ENCODE results near the gene SSU72.
"Not testable (repeated sequence)": the region's sequence is repeated elsewhere in the genome, so short reads cannot be mapped to it uniquely, and the experiment has no call there.

Gene SSU72

DNA sequence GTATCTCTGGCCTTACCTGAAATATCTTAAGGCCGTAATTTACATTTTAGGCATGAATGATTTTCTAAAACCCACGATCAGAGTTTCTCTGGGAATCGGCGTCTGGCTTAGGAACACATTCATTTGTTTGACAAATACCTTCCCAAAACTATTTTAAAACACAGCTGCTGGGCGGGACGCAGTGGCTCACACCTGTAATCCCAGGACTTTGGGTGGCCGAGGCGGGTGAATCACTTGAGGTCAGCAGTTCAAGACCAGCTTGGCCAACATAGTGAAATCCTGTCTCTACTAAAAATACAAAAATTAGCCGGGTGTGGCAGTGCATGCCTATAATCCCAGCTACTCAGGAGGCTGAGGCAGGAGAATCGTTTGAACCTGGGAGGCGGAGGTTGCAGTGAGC, 17.7 kb downstream of the SSU72 start:
- not testable (repeated sequence) for DNase-seq

DNA sequence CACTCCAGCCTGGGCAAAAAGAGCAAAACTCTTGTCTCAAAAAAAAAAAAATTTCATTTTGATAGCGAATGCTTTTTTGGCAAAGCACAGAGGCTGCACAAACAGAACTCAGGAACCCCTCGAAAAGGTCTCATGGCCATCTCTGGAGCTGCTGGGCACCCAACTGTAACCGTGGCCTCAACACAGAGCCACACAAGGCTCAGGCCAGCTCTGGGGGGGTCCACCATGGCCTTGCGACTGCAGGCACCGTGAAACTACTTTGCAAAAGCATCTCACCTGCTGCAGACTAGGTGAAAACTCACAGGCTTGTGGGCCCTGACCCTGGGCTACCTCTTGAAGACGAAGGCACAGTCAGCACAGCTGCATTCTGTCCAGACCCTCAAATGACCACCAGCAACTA, 18.2 kb downstream of the SSU72 start:
- DNase-seq, result no peak

DNA sequence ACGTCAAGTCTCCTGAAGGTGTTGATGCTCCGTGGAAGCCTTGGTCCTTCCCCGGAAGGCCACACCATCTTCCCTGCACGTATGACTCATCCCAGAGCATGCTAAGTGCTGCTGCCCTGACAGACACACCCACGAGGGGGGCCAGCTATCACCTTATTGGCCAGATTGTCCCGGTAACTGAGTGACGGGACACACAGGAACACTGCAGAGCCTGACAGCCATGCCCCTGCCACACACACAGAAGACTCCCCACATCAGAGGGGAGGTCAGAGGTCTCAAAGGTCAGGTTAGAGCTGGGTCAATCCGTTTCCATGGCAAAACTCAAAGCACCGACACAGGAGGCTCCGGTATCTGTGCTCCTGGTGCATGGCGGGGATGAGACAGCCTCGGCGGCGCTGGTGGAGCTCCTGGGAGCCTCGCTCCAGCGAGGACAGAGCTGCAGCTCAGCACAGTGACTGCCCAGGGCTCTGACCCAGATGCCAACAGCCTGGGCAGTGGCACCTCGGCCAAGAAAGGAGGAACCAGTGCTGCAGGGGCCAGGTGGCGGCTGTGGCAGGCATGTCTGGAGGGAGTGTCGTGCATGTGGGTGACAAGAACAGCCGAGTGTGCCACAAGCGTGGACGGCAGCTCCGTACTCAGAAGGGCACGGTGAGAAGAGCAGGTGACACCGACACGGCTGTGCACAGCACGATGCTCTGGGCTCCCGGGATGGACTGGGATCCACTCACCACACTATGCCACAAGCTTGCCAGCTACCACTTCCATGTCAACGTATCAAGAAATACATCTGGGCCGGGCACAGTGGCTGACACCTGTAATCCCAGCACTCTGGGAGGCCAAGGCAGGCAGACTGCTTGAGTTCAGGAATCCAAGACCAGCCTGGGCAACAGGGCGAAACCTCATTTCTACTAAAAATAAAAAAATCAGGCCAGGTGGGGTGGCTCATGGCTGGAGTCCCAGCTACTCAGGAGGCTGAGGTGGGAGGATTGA, 19.4 kb downstream of the SSU72 start:
- no peak for DNase-seq

DNA sequence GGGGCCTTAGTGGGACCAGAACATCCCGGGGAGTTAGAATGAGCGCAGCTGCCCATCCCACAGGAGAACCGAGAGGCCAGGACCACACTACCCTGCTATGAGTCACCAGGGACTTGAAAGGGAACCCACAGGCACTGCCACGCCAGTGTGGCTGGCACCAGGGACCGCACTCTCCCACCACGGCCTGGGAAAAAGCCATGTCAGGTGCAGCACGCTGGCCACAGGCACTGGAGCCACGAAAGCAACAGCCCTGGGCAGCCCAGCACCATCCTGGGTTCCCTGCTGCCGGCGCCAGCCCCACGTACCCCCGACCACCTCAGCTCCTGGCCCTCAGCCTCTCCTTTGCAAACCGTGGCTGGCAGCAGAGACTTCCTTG, 20.1 kb downstream of the SSU72 start:
- DNase-seq, result no peak

DNA sequence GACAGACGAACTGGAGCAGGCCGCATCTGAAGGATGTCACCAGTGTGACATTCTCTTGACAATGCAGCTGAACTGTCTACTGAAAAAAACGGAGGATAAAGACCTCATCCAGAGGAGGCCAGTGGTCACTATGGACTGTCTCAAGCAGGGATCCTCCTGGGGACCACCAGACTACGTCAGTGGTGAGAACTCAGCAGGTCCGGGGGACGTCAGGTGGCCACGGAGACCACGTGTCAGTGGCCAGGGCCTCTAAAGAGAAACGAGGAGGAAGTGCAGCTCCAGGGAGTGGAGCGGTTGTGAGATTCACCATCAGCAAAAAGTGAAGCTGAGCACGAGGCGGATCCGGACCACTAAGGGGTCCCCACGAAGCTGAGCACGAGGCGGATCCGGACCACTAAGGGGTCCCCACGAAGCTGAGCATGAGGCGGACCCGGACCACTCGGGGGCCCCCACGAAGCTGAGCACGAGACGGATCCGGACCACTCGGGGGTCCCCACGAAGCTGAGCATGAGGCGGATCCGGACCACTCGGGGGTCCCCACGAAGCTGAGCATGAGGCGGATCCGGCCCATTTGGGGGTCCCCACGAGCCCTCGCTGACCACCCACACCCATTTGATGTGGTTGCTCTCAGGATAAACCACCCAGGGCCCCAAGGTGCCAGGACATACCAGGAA, 20.7 kb downstream of the SSU72 start:
- no peak for DNase-seq

DNA sequence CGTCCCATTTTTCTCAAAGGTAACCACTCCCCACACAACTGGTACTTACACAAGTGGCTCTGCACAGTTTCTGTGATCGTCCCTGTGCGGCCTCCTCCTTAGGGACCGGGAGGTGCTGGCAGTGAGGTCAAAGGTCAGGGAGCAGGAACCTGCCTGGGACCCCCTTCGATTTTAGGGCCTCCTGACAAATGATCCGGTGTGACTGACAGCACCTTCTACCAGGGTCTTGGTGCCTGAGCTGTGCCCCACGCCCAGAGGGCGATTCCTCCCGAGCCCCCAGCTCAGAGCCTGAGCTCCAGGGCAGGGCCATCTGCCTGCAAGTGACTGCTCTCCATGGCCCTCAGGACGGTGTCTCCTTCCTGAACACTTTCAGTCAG, 22.4 kb downstream of the SSU72 start:
- no peak for DNase-seq

DNA sequence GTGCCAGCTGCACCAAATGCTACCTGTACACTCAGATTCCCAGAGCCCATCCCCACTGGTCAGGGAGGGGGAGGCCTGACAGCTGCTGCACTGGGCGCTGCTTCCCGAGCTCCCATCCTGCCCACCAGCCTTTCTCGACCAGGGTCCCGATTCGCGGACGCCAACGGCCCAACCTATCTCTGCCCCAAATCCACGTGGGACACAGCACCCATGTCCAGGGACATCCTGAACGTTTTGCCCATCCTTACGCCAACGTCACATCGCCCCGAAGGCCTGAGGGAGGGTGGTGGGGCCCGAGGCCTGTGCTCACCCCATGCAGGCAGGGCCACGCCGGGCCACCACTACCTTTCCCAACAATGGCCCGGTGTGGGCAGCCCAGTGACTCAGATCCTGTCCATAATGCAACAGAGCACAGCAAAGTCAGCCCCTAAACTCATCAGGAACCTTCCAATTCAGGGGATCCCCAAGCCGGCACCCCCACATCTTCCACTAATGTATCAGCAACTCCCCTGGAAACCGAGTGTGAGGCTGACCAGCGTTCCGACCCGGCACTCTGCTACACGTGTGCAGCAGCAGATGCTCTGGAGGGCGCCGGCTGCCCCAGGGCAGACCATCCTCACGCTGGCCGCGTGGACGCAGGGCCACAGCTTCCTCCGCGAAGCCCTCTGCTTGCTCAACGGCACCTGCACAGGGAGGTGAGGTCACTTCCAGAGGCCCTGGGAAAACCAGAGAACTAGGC, 23.0 kb downstream of the SSU72 start:
- DNase-seq, result no peak

DNA sequence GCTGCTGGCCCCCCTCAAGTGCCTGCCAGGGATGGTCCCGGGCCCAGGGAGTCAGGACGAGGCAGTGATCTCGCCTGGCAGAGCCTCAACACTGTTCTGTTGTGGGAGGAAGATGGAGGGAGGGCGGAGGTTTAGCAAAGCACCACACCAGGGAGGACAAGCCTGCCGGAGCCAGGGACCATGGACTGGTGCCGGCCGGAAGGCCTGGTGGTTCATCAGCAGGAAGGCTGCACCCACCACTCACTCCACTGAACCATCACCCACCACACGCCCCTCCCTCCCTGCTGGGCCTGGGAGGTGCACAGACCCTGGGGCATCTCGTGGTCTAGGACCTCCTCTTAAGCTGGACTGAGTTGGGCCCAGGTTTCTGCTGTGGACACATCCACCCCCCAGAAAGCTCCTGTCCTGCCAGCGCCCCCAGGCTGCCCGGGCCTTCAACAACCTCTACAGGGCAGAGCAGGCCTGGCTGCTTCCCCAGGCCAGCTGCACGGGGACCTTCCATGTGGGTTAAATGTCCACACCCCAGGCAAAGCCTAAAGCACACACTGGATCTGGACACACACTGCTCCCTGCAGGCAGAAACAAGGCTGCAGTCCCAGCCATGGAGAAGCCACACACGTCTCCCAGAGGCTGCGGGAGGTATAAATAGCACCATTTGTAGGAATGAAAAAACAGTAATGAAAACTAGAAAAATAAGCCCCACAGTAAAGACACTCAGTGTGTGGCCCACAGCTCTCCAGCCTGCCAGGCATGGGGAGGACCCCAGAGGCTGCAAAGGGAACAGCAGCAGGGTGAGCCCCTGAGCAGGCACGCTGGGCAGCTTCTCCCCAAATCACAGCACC, 23.9 kb downstream of the SSU72 start:
- no peak for DNase-seq

DNA sequence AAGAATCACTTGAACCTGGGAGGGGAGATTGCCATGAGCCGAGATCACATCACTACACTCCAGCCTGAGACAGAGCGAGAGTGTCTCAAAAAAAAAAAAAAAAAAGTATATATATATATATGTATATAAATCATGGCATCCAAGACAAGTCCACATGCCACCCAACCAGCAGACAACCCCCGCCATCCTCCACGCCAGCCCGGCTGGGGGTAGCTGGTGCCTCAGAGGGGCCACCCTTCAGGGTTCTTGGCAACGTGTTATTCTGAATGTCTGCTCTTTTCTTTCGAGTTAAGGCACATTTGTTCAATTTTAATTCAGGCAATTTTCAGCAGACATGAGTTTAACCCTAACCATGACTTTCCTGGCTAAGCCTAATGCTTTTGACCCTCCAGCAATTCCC, 24.6 kb downstream of the SSU72 start:
- no peak for DNase-seq

DNA sequence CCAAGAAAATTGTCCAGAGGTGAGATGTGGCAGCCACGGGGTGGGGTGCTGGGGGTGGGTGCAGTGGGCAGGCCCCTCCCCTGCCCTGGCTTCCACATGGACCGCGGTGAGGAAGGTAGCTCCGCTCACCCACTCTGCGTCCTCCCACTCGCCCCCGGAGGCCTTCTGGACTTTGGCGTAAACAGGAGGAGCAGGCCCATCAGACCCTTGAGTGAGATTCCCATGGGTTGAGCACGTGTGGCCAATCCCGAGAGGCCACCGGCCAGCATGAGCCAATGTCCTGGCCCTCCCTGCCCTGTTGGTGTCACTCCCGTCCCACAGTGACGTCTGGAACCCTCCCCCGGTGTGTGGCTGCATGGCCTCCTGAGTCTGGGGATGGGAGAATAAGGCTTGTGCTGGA, 26.1 kb downstream of the SSU72 start:
- no peak for DNase-seq

DNA sequence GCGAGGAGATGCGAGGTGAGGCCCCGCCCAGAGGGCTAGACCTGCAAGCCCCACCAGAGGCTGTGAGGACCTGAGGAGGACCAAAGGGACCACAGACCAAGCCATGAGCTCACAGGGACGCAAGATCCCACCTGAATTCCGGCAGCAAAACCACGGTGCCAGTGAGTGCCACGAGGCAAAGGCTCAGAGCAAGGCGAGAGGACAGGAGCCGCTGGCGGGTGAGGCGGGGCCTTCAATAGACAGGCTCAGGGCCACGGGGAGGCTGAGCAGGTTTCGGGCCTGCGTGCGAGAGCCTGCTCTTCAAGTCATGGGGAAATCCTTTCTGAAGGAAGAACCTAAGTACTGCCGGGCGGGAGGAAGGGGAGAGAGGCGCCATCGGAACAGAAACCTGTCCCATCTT, 27.2 kb downstream of the SSU72 start:
- no peak for DNase-seq

DNA sequence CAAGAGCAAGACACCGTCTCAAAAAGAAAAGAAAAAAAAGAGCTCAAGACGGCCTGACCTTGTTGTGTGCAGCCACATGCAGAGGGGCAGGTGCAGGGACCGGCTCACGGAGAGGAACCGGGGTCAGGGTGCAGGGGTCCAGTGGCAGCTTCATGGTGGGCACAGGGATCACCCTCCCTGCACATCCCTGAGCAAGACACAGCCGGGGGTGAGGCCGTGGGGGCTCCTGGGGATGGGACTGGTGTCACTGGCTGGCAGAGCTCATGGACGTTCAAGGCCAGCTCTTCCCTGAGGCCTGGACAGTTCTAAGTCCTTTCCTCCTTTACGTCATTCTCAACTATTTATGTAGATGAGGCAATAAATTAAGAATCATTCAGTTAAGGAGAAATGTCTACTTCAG, 27.7 kb downstream of the SSU72 start:
- no peak for DNase-seq

DNA sequence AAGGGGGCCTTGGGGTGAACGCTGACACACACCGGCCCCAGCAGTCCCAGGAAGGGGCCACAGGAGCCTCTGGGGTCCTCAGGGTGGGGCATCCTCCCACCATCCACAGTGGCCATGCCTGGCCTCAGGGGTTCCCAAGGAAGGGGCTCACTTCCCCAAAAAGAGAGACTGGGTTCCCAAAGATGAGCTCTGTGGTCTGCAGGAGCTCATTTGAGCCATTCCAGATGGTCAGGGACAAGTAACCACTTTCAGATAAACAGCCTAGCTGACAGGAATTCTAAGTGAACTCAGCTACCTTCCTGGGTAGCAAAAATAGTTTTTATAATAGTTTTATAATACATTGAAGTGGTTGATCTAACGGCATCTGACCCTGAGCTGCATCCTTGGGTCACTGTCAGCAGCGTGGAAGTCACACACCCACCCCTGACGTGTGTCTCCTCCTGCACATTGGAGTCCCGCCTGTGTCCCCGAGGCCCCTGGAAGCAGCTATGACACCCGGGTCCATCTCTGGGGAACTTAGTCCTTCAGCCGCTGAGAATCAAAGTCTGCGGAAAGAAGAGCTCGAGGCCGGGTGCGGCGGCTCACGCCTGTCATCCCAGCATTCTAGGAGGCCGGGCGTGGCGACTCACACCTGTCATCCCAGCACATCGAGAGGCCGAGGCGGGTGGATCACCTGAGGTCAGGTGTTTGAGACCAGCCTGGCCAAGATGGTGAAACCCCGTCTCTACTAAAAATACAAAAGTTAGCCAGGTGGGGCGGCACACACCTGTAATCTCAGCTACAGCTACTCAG, 28.5 kb downstream of the SSU72 start:
- no peak for DNase-seq

DNA sequence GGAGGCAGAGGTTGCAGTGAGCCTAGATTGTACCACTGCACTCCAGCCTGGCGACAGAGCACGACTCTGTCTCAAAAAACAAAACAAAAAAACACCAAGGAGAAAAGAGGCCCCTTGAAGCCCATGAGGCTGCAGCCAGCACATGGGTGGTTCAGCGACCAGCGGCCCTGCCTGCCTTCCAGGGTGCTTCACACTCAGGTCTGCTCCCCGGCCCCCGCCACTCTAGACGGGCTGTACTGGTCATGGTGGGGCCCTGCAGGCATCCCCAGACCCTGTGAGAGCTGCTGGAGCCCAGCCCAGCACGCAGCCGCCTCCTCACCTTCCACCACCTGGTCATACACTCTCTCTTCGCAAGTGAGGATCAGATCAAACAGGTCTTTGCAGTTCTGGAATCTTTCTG, 30.1 kb downstream of the SSU72 start:
- DNase-seq, result no peak

DNA sequence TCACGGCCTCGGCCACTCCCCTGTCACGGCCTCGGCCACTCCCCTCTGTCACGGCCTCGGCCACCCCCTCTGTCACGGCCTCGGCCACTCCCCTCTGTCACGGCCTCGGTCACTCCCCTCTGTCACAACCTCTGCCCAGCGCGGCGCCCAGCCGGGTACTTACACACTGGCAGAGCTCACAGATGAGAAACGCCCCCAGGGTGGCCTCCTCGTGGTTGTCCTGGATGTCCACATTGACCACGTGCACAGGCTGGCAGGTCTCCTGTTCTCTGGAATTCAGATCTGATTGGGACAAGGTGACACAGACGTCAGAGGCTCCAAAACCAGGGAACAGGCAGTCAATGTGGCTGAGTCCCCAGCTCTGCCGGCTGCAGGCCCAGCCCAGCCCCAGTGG, 31.0 kb downstream of the SSU72 start:
- no peak for DNase-seq

DNA sequence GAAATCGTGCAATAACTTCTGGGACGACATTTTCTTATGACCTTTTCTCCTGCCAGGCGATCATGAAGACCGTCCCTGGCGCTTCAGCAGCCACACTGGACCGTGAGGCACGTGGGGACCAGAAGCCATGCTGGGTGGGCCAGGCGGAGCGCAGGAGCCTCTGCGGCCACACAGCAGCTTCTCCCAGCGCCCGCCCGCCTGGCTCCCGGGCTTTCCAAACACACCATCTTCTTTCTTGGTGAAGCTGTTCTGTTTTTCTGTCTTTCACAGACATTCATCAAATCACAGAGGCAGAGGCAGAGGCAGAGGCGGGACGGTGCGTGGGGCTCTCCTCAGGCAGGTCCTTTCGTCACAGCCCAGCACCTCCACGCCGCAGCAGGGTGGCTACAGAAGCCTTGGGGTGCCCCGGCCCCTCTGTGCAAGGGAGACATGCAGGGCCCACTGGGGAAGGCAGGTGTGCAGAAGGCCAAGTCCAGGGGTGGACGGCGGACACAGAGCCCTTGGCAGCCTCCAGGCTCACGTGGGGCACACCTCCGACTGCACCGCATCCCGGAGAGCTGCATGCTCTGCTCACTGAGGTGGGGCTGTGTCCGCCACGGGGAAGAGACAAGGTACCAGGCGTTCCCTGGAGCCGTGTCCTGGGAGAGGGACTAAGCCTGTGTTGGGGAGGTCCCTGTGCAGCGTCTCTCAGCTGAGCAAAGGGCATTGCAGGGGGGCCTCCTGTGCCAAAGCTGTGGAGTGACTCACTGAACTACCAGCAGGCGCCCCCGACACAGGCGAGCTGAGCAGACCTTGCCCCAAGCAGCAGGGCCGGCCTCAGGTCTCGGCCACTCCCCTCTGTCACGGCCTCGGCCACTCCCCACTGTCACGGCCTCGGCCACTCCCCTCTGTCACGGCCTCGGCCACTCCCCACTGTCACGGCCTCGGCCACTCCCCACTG, 31.6 kb downstream of the SSU72 start:
- DNase-seq, result no peak

DNA sequence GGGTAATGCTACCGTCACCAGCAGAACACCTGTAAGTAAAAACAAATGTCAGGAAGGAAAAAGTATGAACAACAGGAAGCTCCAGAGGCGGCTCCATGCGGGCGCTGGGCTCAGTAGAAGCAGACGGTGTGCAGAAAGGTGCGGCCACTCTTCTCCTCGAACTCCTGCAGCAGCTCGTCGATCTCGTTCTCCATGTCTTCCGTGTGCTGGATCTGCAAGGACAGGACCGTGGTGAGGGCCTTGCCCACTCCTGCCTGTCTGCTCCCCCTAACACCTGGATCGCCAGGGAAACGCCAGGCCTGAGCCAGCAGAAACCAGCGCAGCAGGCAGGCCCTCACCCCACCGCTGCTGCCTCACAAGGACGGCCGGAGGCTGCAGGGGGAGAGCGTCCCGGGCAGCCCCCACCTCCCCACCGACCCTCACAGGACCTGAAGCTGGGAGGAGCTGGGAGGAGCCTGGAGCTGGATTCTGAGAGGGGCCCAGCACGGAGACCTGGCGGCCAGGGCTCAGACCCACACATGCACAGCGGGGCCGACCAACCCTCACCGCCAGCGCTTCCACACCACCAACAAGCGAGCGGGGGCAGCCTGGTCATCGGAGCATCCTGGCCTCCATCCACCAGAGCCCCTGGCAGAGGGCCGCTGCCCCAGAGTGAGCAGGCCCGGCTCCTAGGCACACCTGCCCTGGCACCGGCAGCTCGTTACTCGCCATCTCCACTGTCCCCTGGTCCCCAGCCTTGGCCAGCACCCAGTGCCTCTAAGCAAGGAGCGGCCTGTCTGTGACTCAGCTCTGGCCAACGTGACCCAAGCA, 32.5 kb downstream of the SSU72 start:
- no peak for DNase-seq

DNA sequence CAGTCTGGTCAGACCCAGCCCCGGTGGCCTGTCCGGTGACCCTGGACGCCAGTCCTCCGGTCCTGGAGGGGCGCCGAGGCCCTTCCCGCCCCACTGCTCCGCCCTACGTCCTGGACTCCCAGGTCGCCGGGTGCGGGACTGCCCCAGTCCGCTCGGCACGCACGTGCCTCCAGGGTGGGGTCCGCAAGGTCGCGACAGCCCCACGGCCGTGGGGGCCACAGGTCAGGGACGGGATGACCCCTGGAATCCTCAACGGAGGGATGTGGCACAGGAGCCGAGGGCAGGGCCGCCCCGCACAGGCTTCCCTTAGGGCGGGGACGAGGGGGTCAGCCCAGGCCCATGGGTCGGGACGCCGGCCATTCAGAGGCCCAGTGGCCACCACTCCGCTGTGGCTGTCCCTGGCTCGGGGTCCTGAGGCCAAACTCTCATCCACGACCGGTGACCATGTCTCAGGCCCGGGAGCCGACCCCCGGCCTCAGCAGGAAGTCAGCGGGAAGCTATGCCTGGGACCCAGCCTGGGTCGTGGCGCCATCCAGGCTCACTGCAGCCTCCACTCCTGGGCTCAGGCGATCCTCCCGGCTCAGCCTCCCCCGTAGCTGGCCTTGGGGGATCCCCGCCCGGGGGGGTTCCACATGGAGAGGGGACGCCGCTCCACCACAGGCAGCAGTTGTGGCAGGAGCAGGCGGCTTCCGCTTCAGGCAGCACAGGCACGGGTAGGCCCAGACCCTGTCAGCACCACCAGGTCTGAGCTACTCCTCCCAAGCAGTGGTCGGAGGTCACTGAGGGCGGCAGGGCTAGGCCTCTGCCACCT, 33.6 kb downstream of the SSU72 start:
- no peak for DNase-seq

Data from activated T-cell treated with anti-CD3 and anti-CD28 coated beads, Interleukin-2, amount 50 U/mL, for 48 hours (primary cell).